ENCODE measurements around the gene SORCS3.

SORCS3 gene

GRCh38 chr10:105284476-105285215 is 643.6 kb downstream of the SORCS3 start:
- no peak for DNase-seq

GRCh38 chr10:105288026-105288425 is 646.9 kb downstream of the SORCS3 start:
- DNase-seq, result no peak

- no peak for DNase-seq
Observed at GRCh38 chr10:105288613-105289012, 647.5 kb downstream of the SORCS3 start.

GRCh38 chr10:105291571-105291970 is 650.5 kb downstream of the SORCS3 start:
- DNase-seq, result no peak

- DNase-seq, result no peak
Observed at GRCh38 chr10:105292236-105292635, 651.1 kb downstream of the SORCS3 start.
